Brain microvascular endothelial cell (primary cell): ENCODE results near the gene TMEM164.

ENCODE experiments used
- DNase-seq: peaks from one replicate; pipeline ENCODE4 v3.0.0-alpha.2; 2020
- H3K27ac ChIP-seq: fragments of 250-450 bp; sonication (Bioruptor Pico); 2 replicates; pipeline ENCODE4 v1.5.1; 2020; ENCODE audit warnings: mild to moderate bottlenecking, moderate library complexity
- H3K27me3 ChIP-seq: fragments of 250-450 bp; sonication (Bioruptor Pico); replicated peaks from 2 replicates; pipeline ENCODE4 v1.5.1; 2020; ENCODE audit warnings: mild to moderate bottlenecking
- H3K36me3 ChIP-seq: fragments of 250-450 bp; sonication (Bioruptor Pico); replicated peaks from 2 replicates; pipeline ENCODE4 v1.5.1; 2020; ENCODE audit warnings: mild to moderate bottlenecking
- H3K4me3 ChIP-seq: 2 replicates; pipeline ENCODE4 v1.5.1; 2011; ENCODE audit warnings: low read depth, mild to moderate bottlenecking, control low read depth, low read length, moderate library complexity
- in situ Hi-C: cut with HindIII; loops from 2 replicates; pipeline ENCODE4 v1.10.0; 2017; ENCODE audit warnings: low sequenced_read_pairs, low pct_ligation_motif_present
- TF ChIP-seq, protein P1 (sequence below): IDR thresholded peaks from 2 replicates; pipeline ENCODE4 v1.5.1; 2011; ENCODE audit warnings: low read depth, mild to moderate bottlenecking, moderate library complexity, low read length, control low read depth, inconsistent platforms; ENCODE audit errors: missing control alignments

The TMEM164 gene

DNA sequence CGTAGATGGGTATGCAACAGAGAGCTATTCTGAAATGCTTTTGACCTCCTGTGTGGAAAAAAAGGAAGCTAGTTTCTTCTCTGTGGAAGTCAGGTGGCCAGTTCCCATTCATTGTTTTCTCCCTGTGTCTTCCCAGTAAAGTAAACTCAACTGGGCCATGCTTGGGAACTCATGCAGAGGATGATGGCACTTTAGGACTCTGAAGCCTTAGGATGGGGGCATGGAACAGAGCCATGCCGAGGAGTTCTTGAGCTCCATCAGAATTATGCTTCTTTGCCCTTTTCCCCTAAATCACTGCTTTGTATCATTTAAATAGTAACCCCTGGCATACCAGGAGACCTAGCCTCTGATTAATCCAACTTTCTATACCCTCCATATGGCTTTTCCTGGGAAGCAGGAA, 3.2 kb downstream of the TMEM164 start:
- no peak overlapping the region for H3K4me3 ChIP-seq
- no peaks in the 10 kb centered on the region for H3K27me3 ChIP-seq
- in situ Hi-C loops: no loop called here
- TF ChIP-seq, protein P1, sequence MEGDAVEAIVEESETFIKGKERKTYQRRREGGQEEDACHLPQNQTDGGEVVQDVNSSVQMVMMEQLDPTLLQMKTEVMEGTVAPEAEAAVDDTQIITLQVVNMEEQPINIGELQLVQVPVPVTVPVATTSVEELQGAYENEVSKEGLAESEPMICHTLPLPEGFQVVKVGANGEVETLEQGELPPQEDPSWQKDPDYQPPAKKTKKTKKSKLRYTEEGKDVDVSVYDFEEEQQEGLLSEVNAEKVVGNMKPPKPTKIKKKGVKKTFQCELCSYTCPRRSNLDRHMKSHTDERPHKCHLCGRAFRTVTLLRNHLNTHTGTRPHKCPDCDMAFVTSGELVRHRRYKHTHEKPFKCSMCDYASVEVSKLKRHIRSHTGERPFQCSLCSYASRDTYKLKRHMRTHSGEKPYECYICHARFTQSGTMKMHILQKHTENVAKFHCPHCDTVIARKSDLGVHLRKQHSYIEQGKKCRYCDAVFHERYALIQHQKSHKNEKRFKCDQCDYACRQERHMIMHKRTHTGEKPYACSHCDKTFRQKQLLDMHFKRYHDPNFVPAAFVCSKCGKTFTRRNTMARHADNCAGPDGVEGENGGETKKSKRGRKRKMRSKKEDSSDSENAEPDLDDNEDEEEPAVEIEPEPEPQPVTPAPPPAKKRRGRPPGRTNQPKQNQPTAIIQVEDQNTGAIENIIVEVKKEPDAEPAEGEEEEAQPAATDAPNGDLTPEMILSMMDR: no peak
- no peaks in the 10 kb centered on the region for H3K36me3 ChIP-seq
- no peak overlapping the region for H3K27ac ChIP-seq
- no peak for DNase-seq

DNA sequence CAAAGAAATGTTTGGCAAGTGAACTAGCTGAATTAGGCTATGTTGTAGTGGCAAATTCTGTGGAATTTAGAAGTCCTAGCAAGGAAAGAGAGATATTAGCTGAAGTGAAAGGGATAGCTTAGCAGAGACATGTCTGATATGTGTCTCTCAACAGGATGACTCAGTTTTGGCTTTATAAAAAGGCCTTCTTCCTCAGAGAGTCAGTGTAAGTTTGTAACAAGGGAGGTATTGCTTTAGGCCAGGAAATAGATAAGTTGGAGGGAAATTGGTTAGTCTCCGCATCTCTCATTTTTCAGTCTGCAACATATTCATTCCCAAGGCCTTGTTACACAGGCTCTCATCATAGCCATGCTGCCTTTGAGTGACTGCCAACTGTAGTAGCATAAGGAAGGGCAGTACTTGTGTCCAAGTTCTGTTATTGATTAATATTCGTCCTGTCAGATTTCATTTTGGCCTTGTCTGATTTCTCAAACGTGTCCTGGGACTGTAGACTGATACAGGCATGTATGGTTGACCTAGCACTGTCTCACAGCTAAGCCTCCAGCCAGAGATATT, 4.0 kb downstream of the TMEM164 start:
- TF ChIP-seq, protein P1: no peak
- in situ Hi-C loops: no loop called here
- Histone ChIP-seq H3K27ac (no peak overlapping the region), H3K27me3 (no peaks in the 10 kb centered on the region), H3K36me3 (no peaks in the 10 kb centered on the region), H3K4me3 (no peak overlapping the region)
- no peak for DNase-seq

DNA sequence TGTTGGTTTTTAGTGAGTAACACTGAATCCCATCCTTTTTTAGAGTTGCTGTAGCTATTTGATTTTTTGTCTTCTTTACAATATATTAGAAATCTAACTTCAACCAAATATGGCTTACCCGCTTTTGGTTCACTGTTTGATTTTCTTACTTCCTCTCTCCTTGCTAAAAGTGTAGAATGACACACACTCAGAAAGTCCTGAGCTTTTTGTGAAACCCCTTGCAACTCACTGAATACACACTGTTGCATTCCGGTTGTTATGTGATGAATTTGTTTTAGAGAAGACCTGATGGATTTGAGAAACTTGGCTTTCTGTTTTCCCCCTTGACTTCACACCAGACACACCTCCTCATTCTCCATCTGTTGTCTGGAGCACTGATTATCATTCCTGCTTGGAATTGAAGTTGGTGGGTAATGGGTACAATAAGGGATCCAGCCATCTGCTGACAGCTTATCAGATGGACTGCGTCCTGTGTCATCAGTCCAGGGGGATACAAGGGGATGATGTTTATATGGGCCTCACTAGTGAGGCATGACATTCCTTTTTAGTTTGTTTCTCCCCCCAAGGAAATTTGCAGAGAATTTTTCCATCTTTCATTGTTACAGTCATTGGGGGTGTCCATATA, 5.2 kb downstream of the TMEM164 start:
- in situ Hi-C loops: no loop called here

DNA sequence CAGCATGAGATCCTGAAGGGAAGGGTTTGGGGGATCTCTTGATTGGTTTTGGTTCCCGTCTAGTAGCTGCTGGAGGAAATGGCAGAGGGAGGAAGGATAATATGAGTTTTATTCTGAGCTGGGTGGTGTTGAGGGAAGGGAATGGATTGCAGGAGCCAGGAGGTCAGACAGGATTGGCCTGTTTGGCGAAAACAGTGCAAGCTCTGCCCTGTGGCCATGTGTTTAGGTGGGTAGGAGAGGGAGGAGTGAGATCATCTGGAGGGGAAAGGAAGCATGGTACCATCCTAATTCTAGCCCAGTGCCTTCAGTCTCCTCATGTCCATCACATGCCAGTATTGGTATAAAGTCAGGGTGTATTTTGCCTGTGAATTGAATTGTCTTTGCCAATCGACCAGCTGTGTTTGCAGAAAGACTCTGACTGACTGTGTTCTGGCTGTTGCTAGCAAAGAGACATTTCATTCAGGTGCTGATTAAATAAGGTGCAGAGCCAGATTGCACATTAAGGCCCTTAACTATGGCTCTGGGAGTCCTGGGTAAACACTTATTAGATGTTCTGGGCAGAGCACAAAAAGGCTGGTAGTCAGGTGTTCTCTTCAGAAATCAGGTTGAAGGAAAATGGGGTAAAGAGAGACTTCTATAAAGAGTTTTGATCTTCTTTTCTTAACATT, 10.0 kb downstream of the TMEM164 start:
- no peak overlapping the region for H3K27ac ChIP-seq
- TF ChIP-seq, protein P1: no peak
- in situ Hi-C loops: no loop called here
- H3K36me3 ChIP-seq: no peaks in the 10 kb centered on the region
- DNase-seq: no peak
- H3K4me3 ChIP-seq: no peak overlapping the region
- H3K27me3 ChIP-seq: no peaks in the 10 kb centered on the region

More for the DNA sequence above, 5.2 kb downstream of the TMEM164 start:
- no peak overlapping the region for H3K4me3 ChIP-seq
- H3K27ac ChIP-seq: no peak overlapping the region
- no peaks in the 10 kb centered on the region for H3K36me3 ChIP-seq
- TF ChIP-seq, protein P1: no peak
- H3K27me3 ChIP-seq: no peaks in the 10 kb centered on the region
- no peak for DNase-seq

DNA sequence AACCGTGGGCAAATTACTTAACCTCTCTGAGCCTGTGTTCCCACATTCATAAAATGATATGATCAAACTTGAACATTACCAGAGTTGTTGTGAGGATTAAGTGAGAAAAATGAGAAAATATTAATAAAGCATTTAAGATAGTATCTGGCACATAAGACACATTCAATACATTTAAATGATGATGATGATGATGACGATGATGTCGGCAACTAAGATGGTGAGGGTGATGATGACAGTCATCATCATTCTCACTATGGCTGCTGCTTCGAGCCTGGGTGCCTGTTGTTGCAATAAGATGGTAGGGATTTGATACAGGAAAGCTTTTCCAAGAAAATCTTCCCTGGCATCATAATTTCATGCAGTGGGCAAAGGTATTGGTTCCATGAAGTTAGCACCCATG, 11.1 kb downstream of the TMEM164 start:
- no peaks in the 10 kb centered on the region for H3K27me3 ChIP-seq
- in situ Hi-C loops: no loop called here
- no peak overlapping the region for H3K4me3 ChIP-seq
- TF ChIP-seq, protein P1: no peak
- no peak for DNase-seq
- H3K27ac ChIP-seq: no peak overlapping the region
- no peaks in the 10 kb centered on the region for H3K36me3 ChIP-seq

DNA sequence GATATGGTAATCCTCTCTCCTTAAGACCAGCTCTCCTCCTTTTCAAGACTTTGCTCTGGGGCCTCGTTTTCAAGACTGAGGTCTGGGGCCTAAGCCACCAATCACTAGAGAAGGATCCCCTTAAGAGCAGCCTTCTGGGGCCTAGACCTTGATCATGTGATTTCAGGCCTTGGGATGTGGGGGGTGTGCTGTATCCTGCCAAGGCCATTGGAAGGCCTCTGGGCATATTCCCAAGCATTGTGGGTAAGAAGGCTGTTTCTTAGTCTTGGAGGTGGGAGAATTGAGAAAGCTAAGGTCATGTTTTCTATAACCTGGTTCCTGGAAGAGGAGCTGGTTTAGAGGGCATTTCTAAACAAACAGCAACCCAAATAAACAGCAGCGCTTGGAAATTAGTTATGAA, 12.1 kb downstream of the TMEM164 start:
- TF ChIP-seq, protein P1: no peak
- no peaks in the 10 kb centered on the region for H3K27me3 ChIP-seq
- DNase-seq: no peak
- no peaks in the 10 kb centered on the region for H3K36me3 ChIP-seq
- in situ Hi-C loops: no loop called here
- no peak overlapping the region for H3K27ac ChIP-seq
- no peak overlapping the region for H3K4me3 ChIP-seq
